ENCODE data around the gene SPACDR. TPM values are rescaled to one million over a fixed set of nuclear protein-coding genes. Genes with fewer than 3 reads are reported as not detected.

Gene SPACDR
- total and polyA plus RNA-seq, 2 experiments from 2014 or later = 0.42 to 0.52 TPM

GRCh38 chr7:100506356-100506923, 42.4 kb upstream of the SPACDR start:
- DNase-seq (ENCODE audit: low spot score) (peak; percentile 48), ATAC-seq (peak; percentile 59)
- no peaks in the 10 kb centered on the region for H3K36me3 Mint-ChIP-seq (ENCODE audit: low read depth)
- H3K4me2 ChIP-seq = no peak overlapping the region
- TF ChIP-seq ZNF114 (CRISPR knock-in tag; IDR thresholded peaks at IDR 0.05) (no peak), ZNF331 (CRISPR knock-in tag; IDR thresholded peaks at IDR 0.05; ENCODE audit: low read depth) (no peak), REST (IDR thresholded peaks at IDR 0.05; ENCODE audit: unreplicated experiment) (no peak), EZH2phosphoT487 (IDR thresholded peaks at IDR 0.05; ENCODE audit: unreplicated experiment) (no peak), ZNF462 (CRISPR knock-in tag; IDR thresholded peaks at IDR 0.05) (no peak), JUNB (IDR thresholded peaks at IDR 0.05; ENCODE audit: unreplicated experiment) (no peak), STAT1 (IDR thresholded peaks at IDR 0.05; ENCODE audit: unreplicated experiment) (no peak), POLR2AphosphoS5 (IDR thresholded peaks at IDR 0.05; ENCODE audit: low read depth) (no peak), NANOG (IDR thresholded peaks at IDR 0.05; ENCODE audit: borderline replicate concordance) (no peak), ETS1 (IDR thresholded peaks at IDR 0.05) (no peak), CTCF (conservative IDR thresholded peaks at IDR 0.05; ENCODE audit: low read depth in 2 of 2) (no peak), CREB1 (CRISPR knock-in tag; IDR thresholded peaks at IDR 0.05; ENCODE audit: low read depth) (no peak), EZH2 (IDR thresholded peaks at IDR 0.05; ENCODE audit: low read depth, unreplicated experiment) (no peak)
- H3K27me3 Mint-ChIP-seq (ENCODE audit: insufficient read depth, low read depth, poor library complexity) = no peaks in the 10 kb centered on the region
- no peak overlapping the region for H3K27ac ChIP-seq (ENCODE audit: low read depth)
- no peak overlapping the region for H2AFZ ChIP-seq
- no peaks in the 10 kb centered on the region for H3K36me3 ChIP-seq (ENCODE audit: insufficient read depth)
- H3K4me3 Mint-ChIP-seq = no peak overlapping the region
- no peaks in the 10 kb centered on the region for H3K9me3 Mint-ChIP-seq
- no peaks in the 10 kb centered on the region for H3K27me3 ChIP-seq (ENCODE audit: insufficient read depth)
- H3K4me3 ChIP-seq = no peak overlapping the region
- no peaks in the 10 kb centered on the region for H4K20me1 ChIP-seq (replicated peaks; ENCODE audit: insufficient read depth)
- no peaks in the 10 kb centered on the region for H3K4me1 ChIP-seq (ENCODE audit: insufficient read depth)
- no peaks in the 10 kb centered on the region for H3F3A ChIP-seq (replicated peaks; ENCODE audit: low read depth)
- H3K4me1 Mint-ChIP-seq = no peaks in the 10 kb centered on the region
- no peaks in the 10 kb centered on the region for H3K9me2 ChIP-seq (ENCODE audit: insufficient read depth)
- H3K79me2 ChIP-seq (replicated peaks; ENCODE audit: insufficient read depth) = no peaks in the 10 kb centered on the region
- H3K27ac Mint-ChIP-seq = no peak overlapping the region

Data from GM23338 (cell line).